A673 (cell line): ENCODE results near the gene UTF1.

Experiments used
- CTCF ChIP-seq: fragments of 300-800, 200-600 bp; sonication (generic); conservative IDR thresholded peaks from 2 replicates; pipeline ENCODE4 v1.5.1; 2017; ENCODE audit warnings: low read depth, mild to moderate bottlenecking, antibody characterized with exemption, low read length, moderate library complexity, mixed read lengths
- EZH2 ChIP-seq: fragments of 200-600 bp; sonication (generic); IDR thresholded peaks from 2 replicates; pipeline ENCODE4 v1.6.1; 2017; ENCODE audit warnings: borderline replicate concordance, low read depth, mild to moderate bottlenecking, mixed read lengths, antibody characterized with exemption, low read length; ENCODE audit not compliant: poor library complexity, severe bottlenecking

- no peak for TF ChIP-seq CTCF
- TF ChIP-seq EZH2 = peak; percentile 82
Observed at GRCh38 chr10:133237588-133238465, 7.8 kb downstream of the UTF1 start, which contains the start of gene VENTX.
